ENCODE data around the gene TTC23.

Gene TTC23

DNA sequence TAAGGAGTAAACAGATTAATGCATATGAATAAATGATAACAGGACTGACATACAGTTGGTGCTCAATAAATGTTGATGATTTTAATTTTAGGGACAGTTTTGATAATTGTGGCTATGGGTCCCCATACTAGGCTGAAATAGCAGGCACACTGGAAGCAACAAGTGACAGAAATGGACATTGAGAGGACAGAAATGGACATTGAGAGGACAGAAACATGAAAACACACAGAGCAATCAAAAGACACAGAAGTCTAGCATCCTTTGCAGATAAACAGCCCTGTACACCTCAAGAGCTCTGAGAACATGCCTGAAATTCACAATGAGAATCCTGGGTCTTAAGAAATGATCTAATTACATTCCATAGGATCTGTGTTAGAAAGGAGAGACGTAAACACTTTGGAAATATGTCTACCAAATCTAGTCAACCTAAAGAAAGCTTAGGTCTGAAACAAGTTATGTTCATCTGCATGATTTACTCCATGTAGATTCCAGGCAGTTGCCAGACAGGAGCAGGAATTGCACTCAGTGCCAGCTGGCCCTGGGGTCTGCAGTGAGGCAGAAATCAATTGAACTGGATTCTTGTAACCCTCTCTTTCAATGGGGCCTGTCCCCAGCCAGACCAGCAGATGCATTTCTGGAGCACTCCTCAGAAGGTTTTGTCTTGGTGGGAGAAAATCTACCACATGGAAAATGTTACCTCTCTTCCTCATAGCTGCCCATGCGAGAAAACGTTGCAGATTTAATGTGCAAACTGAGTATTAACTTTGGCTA lies 84.2 kb downstream of the TTC23 start:
- Histone ChIP-seq H3K36me3 (ENCODE audit: control insufficient read depth in 2 of 2, insufficient read depth in 2 of 2, low read length in 2 of 2) (peaks cover 0 to 3% of the 10 kb centered on the region in 2 donors), H3K9me3 (ENCODE audit: control insufficient read depth in 2 of 2, low read length in 2 of 2) (no peaks in the 10 kb centered on the region), H3K4me1 (ENCODE audit: control insufficient read depth, insufficient read depth, low read length) (peaks cover 59% of the 10 kb centered on the region), H3K4me3 (ENCODE audit: low read length in 2 of 2) (no peak overlapping the region), H3K9ac (ENCODE audit: low read length in 2 of 2) (no peak overlapping the region), H3K27me3 (ENCODE audit: control insufficient read depth in 1 of 2, insufficient read depth in 2 of 2, low read length in 2 of 2) (no peaks in the 10 kb centered on the region), H3K27ac (ENCODE audit: low read length) (peak overlapping the region; percentile 58)

DNA sequence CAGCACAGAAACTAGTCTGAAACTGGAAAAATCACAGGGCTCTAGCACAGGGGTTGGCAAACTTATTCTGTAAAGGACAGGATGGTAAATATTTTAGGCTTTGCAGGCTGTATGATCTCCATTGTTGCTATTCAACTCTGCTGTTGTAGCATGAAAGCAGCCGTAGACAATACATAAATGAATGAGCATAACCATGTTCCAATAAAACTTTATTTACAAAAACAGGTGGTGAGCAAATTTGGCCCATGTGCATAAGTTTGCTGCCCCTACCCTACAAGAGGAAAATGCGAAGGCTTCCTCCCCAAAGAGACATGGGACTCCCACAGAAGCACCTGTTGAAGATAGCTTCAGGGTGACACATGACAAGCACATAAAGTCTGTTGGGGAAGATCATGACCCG lies 85.3 kb downstream of the TTC23 start:
- Histone ChIP-seq H3K27ac (ENCODE audit: low read length) (peak overlapping the region; percentile 58), H3K9me3 (ENCODE audit: control insufficient read depth in 2 of 2, low read length in 2 of 2) (no peaks in the 10 kb centered on the region), H3K4me3 (ENCODE audit: low read length in 2 of 2) (no peak overlapping the region)

DNA sequence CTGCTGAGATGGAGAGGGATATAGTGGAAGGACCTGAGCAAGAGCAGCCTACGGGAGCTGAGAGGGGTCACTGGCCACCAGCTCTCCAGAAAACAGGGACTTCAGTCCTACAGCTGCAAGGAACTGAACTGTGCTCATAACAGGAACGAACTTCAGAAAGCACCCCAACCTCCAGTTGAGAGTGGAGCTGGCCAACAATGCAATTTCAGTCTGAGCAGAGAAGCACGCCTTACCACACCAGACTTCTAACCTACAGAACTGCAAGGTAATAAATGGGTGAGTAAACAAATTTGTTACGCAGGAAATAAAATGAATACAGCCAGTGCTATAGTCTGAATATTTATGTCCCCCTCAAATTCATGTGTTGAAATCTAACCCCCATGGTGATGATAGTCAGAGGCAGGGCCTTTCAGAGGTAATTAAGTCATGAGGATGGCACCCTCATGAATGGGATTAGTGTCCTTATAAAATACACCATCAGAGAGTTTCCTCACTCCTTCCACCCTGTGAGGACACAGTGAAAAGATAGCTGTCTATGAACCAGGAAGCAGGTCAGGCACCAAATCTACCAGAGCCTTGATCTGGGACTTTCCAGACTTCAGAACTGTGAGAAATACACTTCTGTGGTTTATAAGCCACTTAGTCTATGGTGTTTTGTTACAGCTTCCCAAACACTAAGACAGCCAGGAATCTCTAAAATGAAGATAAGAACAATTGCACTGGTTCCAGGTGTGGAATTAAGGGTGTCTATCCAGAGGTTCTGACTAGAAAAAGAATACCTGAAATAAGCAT lies 85.9 kb downstream of the TTC23 start:
- peaks cover 7 to 10% of the 10 kb centered on the region in 2 donors for H3K36me3 ChIP-seq (ENCODE audit: control insufficient read depth in 2 of 2, insufficient read depth in 2 of 2, low read length in 2 of 2)

More for the DNA sequence above, 85.3 kb downstream of the TTC23 start:
- Histone ChIP-seq H3K36me3 (ENCODE audit: control insufficient read depth in 2 of 2, insufficient read depth in 2 of 2, low read length in 2 of 2) (peaks cover 3 to 6% of the 10 kb centered on the region in 2 donors), H3K4me1 (ENCODE audit: control insufficient read depth, insufficient read depth, low read length) (peaks cover 48% of the 10 kb centered on the region), H3K27me3 (ENCODE audit: control insufficient read depth in 1 of 2, insufficient read depth in 2 of 2, low read length in 2 of 2) (no peaks in the 10 kb centered on the region), H3K9ac (ENCODE audit: low read length in 2 of 2) (no peak overlapping the region)

DNA sequence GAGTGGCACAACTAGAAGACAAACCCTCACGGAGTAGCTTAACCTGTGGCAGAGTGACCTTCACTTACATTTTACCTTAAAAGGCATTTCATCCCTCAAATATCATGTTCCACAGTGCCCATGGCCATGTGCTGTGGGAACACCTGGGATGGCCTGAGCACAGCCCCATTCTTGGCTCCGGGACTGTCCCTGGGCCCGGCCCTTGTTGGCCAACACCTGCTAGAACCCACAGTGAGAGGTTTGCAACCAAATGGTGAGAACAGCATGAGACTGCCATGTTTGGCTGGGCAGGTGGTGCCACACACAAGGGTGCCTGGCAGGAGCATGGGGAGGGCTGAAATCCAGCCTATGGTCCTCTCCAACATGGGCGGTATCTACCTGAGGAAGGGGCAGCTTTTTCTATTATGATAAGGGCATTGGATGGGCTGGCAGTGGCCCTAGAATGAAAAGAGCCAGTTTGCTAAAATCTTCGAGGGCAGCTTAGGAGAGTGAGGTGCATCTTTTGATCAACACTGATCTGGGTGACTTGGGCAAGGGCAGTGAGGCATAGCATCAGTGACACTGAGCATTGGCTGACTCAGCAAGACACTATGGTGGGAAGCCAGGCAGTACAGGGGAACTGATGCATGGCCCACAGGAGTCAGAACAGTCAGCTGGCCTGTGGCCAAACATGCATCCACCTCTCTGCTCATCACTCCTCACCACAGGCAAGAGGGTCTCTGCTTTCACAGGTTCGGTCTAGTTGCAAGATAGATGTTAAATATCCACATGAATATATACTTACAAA lies 90.6 kb downstream of the TTC23 start:
- H3K27ac ChIP-seq (ENCODE audit: low read length) = peak overlapping the region; percentile 24
- H3K4me1 ChIP-seq (ENCODE audit: control insufficient read depth, insufficient read depth, low read length) = peaks cover 15% of the 10 kb centered on the region
- H3K9ac ChIP-seq (ENCODE audit: low read length in 2 of 2) = no peak overlapping the region
- H3K36me3 ChIP-seq (ENCODE audit: control insufficient read depth in 2 of 2, insufficient read depth in 2 of 2, low read length in 2 of 2) = peaks cover 7 to 17% of the 10 kb centered on the region in 2 donors
- no peak overlapping the region for H3K4me3 ChIP-seq (ENCODE audit: low read length in 2 of 2)
- H3K9me3 ChIP-seq (ENCODE audit: control insufficient read depth in 2 of 2, low read length in 2 of 2) = no peaks in the 10 kb centered on the region
- H3K27me3 ChIP-seq (ENCODE audit: control insufficient read depth in 1 of 2, insufficient read depth in 2 of 2, low read length in 2 of 2) = no peaks in the 10 kb centered on the region

More for the DNA sequence above, 85.9 kb downstream of the TTC23 start:
- no peaks in the 10 kb centered on the region for H3K27me3 ChIP-seq (ENCODE audit: control insufficient read depth in 1 of 2, insufficient read depth in 2 of 2, low read length in 2 of 2)
- no peaks in the 10 kb centered on the region for H3K9me3 ChIP-seq (ENCODE audit: control insufficient read depth in 2 of 2, low read length in 2 of 2)
- peaks cover 42% of the 10 kb centered on the region for H3K4me1 ChIP-seq (ENCODE audit: control insufficient read depth, insufficient read depth, low read length)
- peak overlapping the region; percentile 24 for H3K27ac ChIP-seq (ENCODE audit: low read length)
- no peak overlapping the region for H3K4me3 ChIP-seq (ENCODE audit: low read length in 2 of 2)
- no peak overlapping the region for H3K9ac ChIP-seq (ENCODE audit: low read length in 2 of 2)

DNA sequence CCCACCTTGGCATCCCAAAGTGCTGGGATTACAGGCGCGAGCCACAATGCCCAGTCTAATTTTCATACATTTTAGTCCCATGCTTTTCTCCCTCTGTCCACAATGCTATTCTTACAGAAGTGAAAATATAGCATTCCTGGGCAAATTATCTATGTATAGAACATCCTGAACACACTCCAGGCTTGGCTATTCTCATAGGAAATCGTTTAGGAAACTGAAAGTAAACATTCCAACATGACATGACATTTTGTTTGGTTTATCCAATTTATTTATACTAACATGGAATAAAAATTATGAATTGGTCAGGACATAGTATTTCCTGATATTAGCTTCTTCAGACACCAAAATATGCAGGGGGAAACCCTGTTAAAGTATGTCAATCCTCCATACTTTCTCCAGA lies 91.9 kb downstream of the TTC23 start:
- no peaks in the 10 kb centered on the region for H3K9me3 ChIP-seq (ENCODE audit: control insufficient read depth in 2 of 2, low read length in 2 of 2)
- peaks cover 15% of the 10 kb centered on the region for H3K4me1 ChIP-seq (ENCODE audit: control insufficient read depth, insufficient read depth, low read length)
- peaks cover 7 to 17% of the 10 kb centered on the region in 2 donors for H3K36me3 ChIP-seq (ENCODE audit: control insufficient read depth in 2 of 2, insufficient read depth in 2 of 2, low read length in 2 of 2)
- H3K4me3 ChIP-seq (ENCODE audit: low read length in 2 of 2) = no peak overlapping the region
- H3K27ac ChIP-seq (ENCODE audit: low read length) = peak overlapping the region; percentile 24
- no peaks in the 10 kb centered on the region for H3K27me3 ChIP-seq (ENCODE audit: control insufficient read depth in 1 of 2, insufficient read depth in 2 of 2, low read length in 2 of 2)
- no peak overlapping the region for H3K9ac ChIP-seq (ENCODE audit: low read length in 2 of 2)

DNA sequence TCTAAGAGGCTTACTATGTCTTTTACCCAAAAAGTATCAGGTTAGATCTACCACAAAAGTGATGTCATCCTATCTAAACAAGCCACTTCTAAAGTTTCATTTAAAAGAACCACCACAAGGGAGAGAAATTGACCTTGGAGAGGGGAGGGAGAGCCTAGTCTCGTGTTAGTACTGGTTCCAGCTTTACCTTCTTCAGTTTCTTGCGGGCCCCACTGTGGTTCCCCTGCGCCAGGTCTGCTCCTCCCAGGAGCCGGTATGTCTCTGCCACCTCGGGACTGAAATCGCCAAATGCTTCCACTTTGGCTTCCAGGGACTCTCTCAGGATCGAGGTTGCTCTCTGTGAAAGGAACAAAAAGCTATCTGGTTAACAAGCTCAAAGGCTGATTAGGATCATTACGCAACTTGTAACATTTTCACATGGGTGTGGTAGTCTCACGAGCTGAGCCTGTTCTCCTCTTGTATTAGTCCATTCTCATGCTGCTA lies 93.4 kb downstream of the TTC23 start:
- no peak overlapping the region for H3K4me3 ChIP-seq (ENCODE audit: low read length in 2 of 2)
- peaks cover 14% of the 10 kb centered on the region for H3K4me1 ChIP-seq (ENCODE audit: control insufficient read depth, insufficient read depth, low read length)
- H3K9ac ChIP-seq (ENCODE audit: low read length in 2 of 2) = no peak overlapping the region
- no peaks in the 10 kb centered on the region for H3K27me3 ChIP-seq (ENCODE audit: control insufficient read depth in 1 of 2, insufficient read depth in 2 of 2, low read length in 2 of 2)
- H3K36me3 ChIP-seq (ENCODE audit: control insufficient read depth in 2 of 2, insufficient read depth in 2 of 2, low read length in 2 of 2) = peaks cover 7 to 17% of the 10 kb centered on the region in 2 donors
- H3K9me3 ChIP-seq (ENCODE audit: control insufficient read depth in 2 of 2, low read length in 2 of 2) = no peaks in the 10 kb centered on the region
- H3K27ac ChIP-seq (ENCODE audit: low read length) = no peak overlapping the region

DNA sequence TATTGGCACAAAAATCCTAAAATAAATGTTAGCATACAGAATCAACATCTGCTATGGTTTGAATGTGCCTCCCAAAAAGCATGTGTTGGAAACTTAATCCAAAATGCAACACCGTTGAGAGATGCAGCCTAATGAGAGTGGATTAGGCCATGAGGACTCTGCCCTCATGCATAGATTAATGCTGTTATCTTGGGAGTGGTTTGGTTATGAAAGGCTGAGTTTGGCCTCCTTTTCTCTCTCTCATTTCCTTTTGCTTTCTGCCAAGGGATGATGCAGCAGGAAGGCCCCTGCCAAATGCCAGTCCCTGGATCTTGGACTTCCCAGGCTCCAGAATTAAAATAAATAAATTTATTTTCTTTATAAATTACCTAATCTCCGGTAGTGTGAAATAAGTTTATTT lies 95.1 kb downstream of the TTC23 start:
- no peak overlapping the region for H3K4me3 ChIP-seq (ENCODE audit: low read length in 2 of 2)
- H3K27me3 ChIP-seq (ENCODE audit: control insufficient read depth in 1 of 2, insufficient read depth in 2 of 2, low read length in 2 of 2) = no peaks in the 10 kb centered on the region
- H3K36me3 ChIP-seq (ENCODE audit: control insufficient read depth in 2 of 2, insufficient read depth in 2 of 2, low read length in 2 of 2) = peaks cover 10 to 21% of the 10 kb centered on the region in 2 donors
- H3K27ac ChIP-seq (ENCODE audit: low read length) = no peak overlapping the region
- H3K4me1 ChIP-seq (ENCODE audit: control insufficient read depth, insufficient read depth, low read length) = peaks cover 23% of the 10 kb centered on the region
- no peaks in the 10 kb centered on the region for H3K9me3 ChIP-seq (ENCODE audit: control insufficient read depth in 2 of 2, low read length in 2 of 2)
- no peak overlapping the region for H3K9ac ChIP-seq (ENCODE audit: low read length in 2 of 2)

DNA sequence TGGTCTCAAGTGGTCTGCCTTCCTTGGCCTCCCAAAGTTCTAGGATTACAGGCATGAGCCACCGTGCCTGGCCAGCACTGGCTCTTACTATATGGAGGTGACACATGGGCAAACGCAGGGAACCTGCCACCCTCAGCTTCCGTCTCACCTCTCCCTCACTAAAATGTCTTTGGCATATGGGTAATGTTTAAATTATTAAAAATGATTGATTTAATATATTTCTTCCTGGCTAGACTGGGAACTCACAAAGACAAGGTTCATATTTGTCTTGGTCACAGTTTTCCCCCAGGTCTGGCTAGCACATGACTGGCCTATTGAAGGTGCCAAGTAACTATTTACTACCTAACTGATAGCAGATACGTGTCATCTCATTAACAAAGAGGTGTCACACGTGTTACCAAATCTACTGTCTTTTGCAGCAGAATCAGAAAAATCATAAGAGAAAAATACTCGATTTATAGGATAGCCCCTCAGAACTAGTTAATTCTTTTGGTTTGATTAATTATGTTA lies 96.3 kb downstream of the TTC23 start:
- Histone ChIP-seq H3K4me1 (ENCODE audit: control insufficient read depth, insufficient read depth, low read length) (peaks cover 35% of the 10 kb centered on the region), H3K4me3 (ENCODE audit: low read length in 2 of 2) (no peak overlapping the region), H3K27ac (ENCODE audit: low read length) (no peak overlapping the region), H3K9ac (ENCODE audit: low read length in 2 of 2) (no peak overlapping the region), H3K9me3 (ENCODE audit: control insufficient read depth in 2 of 2, low read length in 2 of 2) (no peaks in the 10 kb centered on the region), H3K36me3 (ENCODE audit: control insufficient read depth in 2 of 2, insufficient read depth in 2 of 2, low read length in 2 of 2) (peaks cover 5 to 16% of the 10 kb centered on the region in 2 donors), H3K27me3 (ENCODE audit: control insufficient read depth in 1 of 2, insufficient read depth in 2 of 2, low read length in 2 of 2) (no peaks in the 10 kb centered on the region)

DNA sequence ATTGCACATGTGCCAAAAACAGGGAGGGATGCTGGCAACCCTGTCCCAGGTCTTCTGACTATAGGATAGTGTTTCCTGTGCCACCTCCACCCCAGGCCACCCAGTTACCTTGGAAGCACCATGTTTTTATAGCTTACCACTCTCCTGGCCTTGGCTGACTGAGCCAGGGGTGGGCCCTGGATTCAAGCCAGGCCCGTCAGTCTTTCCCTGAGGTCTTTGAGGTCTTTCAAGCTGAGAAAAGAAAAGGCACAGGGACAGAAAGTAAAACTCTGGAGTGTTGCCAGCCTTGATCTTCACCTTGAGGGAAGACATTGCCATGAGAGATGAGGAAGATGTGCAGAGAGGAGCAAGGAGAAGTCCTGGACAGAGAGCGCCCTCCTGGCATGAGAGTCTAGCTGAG lies 98.2 kb downstream of the TTC23 start:
- Histone ChIP-seq H3K27me3 (ENCODE audit: control insufficient read depth in 1 of 2, insufficient read depth in 2 of 2, low read length in 2 of 2) (no peaks in the 10 kb centered on the region), H3K4me3 (ENCODE audit: low read length in 2 of 2) (no peak overlapping the region), H3K9ac (ENCODE audit: low read length in 2 of 2) (no peak overlapping the region), H3K27ac (ENCODE audit: low read length) (no peak overlapping the region), H3K36me3 (ENCODE audit: control insufficient read depth in 2 of 2, insufficient read depth in 2 of 2, low read length in 2 of 2) (peaks cover 5 to 13% of the 10 kb centered on the region in 2 donors), H3K9me3 (ENCODE audit: control insufficient read depth in 2 of 2, low read length in 2 of 2) (no peaks in the 10 kb centered on the region), H3K4me1 (ENCODE audit: control insufficient read depth, insufficient read depth, low read length) (peaks cover 30% of the 10 kb centered on the region)

DNA sequence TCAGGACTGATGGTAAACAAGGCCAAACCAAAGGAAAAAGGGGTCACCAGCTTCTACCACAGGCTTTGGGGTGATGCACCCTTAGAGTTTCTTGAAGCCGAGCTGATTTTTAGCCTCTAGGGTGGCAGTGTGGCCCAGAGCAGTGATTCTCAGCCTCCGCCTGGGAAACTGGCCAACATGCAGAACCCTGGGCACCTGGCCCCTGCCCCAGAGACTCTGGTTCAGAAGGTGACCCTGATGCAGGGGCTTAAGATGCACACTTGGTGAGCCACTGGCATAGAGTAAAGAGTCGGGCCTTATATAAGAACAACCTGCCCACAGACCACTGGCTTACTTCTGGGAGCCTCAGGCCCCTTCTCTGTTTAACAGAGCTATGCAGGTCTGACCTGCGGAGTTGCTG lies 100.0 kb downstream of the TTC23 start:
- Histone ChIP-seq H3K27ac (ENCODE audit: low read length) (peak overlapping the region; percentile 85), H3K9ac (ENCODE audit: low read length in 2 of 2) (peak overlapping the region; percentile 7 to 51), H3K4me3 (ENCODE audit: low read length in 2 of 2) (peak overlapping the region in 1 of 2 donors; percentile 27), H3K27me3 (ENCODE audit: control insufficient read depth in 1 of 2, insufficient read depth in 2 of 2, low read length in 2 of 2) (no peaks in the 10 kb centered on the region), H3K4me1 (ENCODE audit: control insufficient read depth, insufficient read depth, low read length) (peaks cover 45% of the 10 kb centered on the region), H3K9me3 (ENCODE audit: control insufficient read depth in 2 of 2, low read length in 2 of 2) (no peaks in the 10 kb centered on the region), H3K36me3 (ENCODE audit: control insufficient read depth in 2 of 2, insufficient read depth in 2 of 2, low read length in 2 of 2) (peaks cover 5 to 9% of the 10 kb centered on the region in 2 donors)

Data from stomach smooth muscle (tissue), 2 donors.